ENCODE data around the gene BCORL1. TPM values are rescaled to one million over a fixed set of nuclear protein-coding genes. Genes with fewer than 3 reads are reported as not detected.

Gene BCORL1
- total RNA-seq, 2 donors from 2014 or later: 4.4 to 25.2 TPM

- whole genome bisulfite sequencing: 95% methylated on average over 5 of the region's 15 CpGs
- no peaks in the 10 kb centered on the region for H3K4me1 ChIP-seq (replicated peaks)
- no peak for DNase-seq (ENCODE audit: low spot score)
- H3K9me3 ChIP-seq: no peaks in the 10 kb centered on the region
- no peak overlapping the region for H3K4me3 ChIP-seq
- TF ChIP-seq POLR2A (IDR thresholded peaks at IDR 0.05): no peak
- TF ChIP-seq, protein P1, sequence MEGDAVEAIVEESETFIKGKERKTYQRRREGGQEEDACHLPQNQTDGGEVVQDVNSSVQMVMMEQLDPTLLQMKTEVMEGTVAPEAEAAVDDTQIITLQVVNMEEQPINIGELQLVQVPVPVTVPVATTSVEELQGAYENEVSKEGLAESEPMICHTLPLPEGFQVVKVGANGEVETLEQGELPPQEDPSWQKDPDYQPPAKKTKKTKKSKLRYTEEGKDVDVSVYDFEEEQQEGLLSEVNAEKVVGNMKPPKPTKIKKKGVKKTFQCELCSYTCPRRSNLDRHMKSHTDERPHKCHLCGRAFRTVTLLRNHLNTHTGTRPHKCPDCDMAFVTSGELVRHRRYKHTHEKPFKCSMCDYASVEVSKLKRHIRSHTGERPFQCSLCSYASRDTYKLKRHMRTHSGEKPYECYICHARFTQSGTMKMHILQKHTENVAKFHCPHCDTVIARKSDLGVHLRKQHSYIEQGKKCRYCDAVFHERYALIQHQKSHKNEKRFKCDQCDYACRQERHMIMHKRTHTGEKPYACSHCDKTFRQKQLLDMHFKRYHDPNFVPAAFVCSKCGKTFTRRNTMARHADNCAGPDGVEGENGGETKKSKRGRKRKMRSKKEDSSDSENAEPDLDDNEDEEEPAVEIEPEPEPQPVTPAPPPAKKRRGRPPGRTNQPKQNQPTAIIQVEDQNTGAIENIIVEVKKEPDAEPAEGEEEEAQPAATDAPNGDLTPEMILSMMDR (IDR thresholded peaks at IDR 0.05): no peak
- TF ChIP-seq POLR2AphosphoS5 (IDR thresholded peaks at IDR 0.05): no peak
- H3K36me3 ChIP-seq: no peaks in the 10 kb centered on the region
- intact Hi-C loops (cut with DNase I): no loop called here
- no peak overlapping the region for H3K27ac ChIP-seq
- no peaks in the 10 kb centered on the region for H3K27me3 ChIP-seq (replicated peaks; ENCODE audit: insufficient read depth)
These were observed 84.7 kb downstream of the BCORL1 start for GRCh38 chrX:130066975-130067615.

- intact Hi-C loops (cut with DNase I): no loop called here
- Histone ChIP-seq H3K27ac (no peak overlapping the region), H3K36me3 (no peaks in the 10 kb centered on the region), H3K27me3 (replicated peaks; ENCODE audit: insufficient read depth) (no peaks in the 10 kb centered on the region), H3K4me1 (replicated peaks) (no peaks in the 10 kb centered on the region), H3K4me3 (no peak overlapping the region), H3K9me3 (no peaks in the 10 kb centered on the region)
- TF ChIP-seq, protein P1 (IDR thresholded peaks at IDR 0.05): no peak
- no peak for TF ChIP-seq POLR2A (IDR thresholded peaks at IDR 0.05)
- no peak for TF ChIP-seq POLR2AphosphoS5 (IDR thresholded peaks at IDR 0.05)
- WGBS: 62% methylated on average over 16 of the region's 18 CpGs
- no peak for DNase-seq (ENCODE audit: low spot score)
These were observed 89.3 kb downstream of the BCORL1 start for GRCh38 chrX:130071611-130072344.

DNA sequence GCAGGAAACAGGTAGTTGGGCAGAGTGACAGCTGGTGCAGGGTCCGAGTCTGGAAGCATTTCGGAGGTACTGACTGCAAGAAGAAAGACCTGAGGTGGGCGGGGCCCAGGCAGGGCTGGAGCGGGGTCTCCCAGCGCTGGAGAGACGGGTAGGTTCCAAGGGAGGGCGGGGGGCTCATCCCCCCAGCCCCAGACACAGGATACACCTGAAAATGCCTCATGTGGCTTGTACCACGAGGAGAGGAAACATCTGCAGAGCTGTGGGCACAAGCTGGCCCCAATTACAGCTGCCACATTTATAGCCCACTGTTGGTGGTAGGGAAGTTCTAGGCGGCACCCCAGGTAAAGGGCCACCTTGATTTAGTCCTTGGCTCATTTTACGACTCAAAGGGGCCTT is 89.9 kb downstream of the BCORL1 start:
- WGBS: 93% methylated on average over 9 of the region's 10 CpGs
- no peaks in the 10 kb centered on the region for H3K36me3 ChIP-seq
- intact Hi-C loops (cut with DNase I): no loop called here

DNA sequence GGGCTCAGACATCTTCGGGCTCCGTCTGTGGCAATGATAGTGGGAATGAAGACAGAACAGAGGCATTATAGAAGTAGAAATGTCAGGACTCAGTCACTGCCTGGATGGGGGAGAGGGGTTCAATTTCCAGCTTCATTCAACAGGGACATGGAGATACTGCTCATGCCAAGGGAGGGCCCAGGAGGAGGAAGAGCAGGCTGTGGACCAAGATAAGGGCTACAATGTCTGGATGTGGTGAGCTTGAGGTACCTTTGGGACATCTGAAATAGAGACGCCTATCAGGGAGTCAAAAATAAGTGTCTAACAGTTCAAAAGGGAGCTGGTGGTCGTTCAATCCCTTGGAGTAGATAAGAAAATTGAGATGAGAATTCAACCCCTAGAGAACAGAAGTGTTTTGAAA is 93.3 kb downstream of the BCORL1 start:
- Histone ChIP-seq H3K9me3 (no peaks in the 10 kb centered on the region), H3K36me3 (no peaks in the 10 kb centered on the region), H3K4me1 (replicated peaks) (no peaks in the 10 kb centered on the region), H3K27ac (no peak overlapping the region), H3K27me3 (replicated peaks; ENCODE audit: insufficient read depth) (no peaks in the 10 kb centered on the region), H3K4me3 (no peak overlapping the region)
- 88% methylated on average over 4 of the region's 4 CpGs for WGBS
- no peak for TF ChIP-seq POLR2A (IDR thresholded peaks at IDR 0.05)
- TF ChIP-seq, protein P1 (IDR thresholded peaks at IDR 0.05): no peak
- no peak for TF ChIP-seq POLR2AphosphoS5 (IDR thresholded peaks at IDR 0.05)
- no peak for DNase-seq (ENCODE audit: low spot score)
- intact Hi-C loops (cut with DNase I): no loop called here

More for the DNA sequence above, 89.9 kb downstream of the BCORL1 start:
- TF ChIP-seq POLR2AphosphoS5 (IDR thresholded peaks at IDR 0.05) (no peak), POLR2A (IDR thresholded peaks at IDR 0.05) (no peak)
- TF ChIP-seq, protein P1 (IDR thresholded peaks at IDR 0.05): no peak
- Histone ChIP-seq H3K4me1 (replicated peaks) (no peaks in the 10 kb centered on the region), H3K27ac (no peak overlapping the region), H3K4me3 (no peak overlapping the region), H3K9me3 (no peaks in the 10 kb centered on the region), H3K27me3 (replicated peaks; ENCODE audit: insufficient read depth) (no peaks in the 10 kb centered on the region)
- no peak for DNase-seq (ENCODE audit: low spot score)
